HCEC 1CT (cell line): ENCODE measurements around the gene TMIGD2.
A peak's percentile ranks its signal among the peaks of the same experiment; 100 is the strongest.
"Not testable (repeated sequence)": the region's sequence is repeated elsewhere in the genome, so short reads cannot be mapped to it uniquely, and the experiment has no call there.

ENCODE experiments used
- DNase-seq: peaks from one replicate; pipeline ENCODE4 v3.0.0-alpha.2; 2017

The TMIGD2 gene

DNA sequence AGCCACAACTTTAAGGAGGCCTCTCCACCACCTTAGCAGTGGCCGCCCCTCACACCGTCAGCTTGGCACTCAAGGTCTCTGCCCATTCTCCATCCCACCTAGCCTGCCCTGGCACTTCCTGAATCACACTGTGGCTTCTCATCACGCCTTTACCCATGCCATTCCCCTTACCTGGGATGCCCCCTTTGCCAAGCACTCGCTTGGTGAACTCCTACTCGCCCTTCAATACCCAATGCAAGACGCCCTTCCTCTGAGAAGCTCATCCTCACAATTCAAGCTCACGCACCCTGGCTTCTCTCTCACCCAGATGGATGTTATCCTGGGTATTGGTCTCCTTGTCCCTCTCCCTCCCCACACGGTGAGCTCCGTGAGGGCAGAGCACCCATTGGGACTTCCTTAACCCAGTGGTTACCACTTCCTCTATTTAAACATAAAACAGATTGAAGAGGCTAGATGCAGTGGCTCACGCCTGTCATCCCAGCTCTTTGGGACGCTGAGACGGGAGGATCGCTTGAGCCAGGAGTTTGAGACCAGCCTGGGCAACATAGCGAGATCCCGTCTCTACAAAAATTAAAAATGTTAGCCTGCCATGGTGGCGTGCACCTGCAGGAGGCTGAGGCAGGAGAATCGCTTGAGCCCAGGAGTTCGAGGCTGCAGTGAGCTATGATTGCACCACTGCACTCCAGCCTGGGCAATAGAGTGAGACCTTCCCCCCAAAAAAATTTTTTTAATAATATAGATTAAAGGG, 35.8 kb downstream of the TMIGD2 start:
- DNase-seq = no peak

DNA sequence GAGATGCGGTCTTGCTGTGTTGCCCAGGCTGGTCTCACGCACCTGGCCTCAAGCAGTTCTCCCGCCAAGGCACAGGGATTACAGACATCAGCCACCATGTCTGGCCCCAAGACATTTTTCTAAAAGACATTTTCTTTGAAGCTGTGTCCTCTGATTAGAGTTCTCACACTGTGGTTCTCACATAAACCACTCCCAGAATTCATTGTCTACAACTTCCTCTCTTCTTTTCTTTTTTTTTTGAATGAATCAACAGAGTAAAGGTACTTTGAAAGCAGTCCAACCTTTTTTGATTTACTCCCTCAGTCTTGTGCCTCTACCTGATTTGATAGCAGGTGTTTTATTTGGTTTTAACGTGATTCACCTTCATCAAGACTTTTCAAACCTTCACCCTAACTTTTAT, 37.4 kb downstream of the TMIGD2 start:
- DNase-seq = no peak

DNA sequence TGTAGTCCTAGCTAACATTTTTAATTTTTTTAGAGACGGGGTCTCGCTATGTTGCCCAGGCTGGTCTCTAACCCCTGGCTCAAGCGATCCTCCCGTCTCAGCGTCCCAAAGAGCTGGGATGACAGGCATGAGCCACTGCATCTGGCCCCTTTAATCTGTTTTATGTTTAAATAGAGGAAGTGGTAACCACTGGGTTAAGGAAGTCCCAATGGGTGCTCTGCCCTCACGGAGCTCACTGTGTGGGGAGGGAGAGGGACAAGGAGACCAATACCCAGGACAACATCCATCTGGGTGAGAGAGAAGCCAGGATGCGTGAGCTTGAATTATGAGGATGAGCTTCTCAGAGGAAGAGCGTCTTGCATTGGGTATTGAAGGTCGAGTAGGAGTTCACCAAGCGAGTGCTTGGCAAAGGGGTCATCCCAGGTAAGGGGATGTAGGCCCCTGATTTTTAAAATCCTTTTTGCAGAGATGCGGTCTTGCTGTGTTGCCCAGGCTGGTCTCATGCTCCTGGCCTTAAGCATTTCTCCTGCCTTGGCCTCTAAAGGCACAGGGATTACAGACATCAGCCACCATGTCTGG, 41.5 kb downstream of the TMIGD2 start:
- DNase-seq = no peak

DNA sequence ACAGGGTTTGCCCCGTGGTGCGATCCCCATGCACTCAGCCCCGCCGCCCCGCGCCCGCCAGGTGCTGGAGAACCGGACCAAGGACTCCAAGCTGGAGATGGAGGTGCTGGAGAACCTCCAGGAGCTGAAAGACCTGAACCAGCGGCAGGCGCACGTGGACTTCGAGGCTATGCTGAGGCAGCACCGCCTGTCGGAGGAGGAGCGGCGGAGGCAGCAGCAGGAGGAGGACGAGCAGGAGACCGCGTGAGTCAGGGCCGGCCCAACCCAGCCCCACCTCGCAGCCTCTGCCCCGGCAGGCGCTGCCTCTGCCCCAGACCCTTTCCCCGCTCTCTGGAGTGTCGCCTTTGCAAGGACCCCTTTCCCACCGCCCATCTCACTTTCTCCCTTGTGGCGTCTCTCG, 44.0 kb downstream of the TMIGD2 start:
- no peak for DNase-seq

DNA sequence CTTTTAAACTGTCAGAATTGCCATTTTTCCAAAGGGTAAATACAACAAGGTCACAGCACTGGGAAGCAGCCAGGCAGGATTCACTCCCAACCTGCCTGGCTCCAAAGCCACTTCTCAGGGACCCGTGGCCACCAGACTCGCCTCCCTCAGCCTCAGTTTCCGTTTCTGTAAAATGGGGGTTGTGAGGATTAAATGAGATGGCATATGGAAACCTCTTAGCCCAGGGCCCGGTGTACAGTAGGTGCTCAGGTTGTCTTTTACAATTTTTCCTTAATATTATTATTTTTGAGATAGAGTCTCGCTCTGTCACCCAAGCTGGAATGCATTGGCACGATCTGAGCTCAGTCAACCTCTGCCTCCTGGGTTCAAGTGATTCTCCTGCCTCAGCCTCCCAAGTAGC, 45.2 kb downstream of the TMIGD2 start:
- DNase-seq = no peak

DNA sequence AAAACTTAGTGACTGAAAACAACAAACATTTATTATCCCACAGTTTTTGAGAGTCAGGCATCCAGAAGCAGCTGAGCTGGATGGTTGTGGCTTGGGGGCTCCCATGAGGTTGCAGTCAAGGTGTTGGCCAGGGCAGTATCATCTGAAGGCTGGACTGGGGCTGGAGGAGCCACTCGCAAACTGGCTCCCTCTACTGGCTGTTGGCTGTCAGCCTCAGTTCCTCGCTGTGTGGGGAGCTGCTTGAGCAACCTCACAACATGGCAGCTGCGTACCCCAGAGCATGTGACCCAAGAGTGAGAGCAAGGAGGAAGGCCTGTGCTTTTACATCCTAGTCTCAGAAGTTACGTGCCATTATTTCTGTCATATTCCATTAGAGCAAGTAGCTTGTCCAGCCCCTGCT, 45.6 kb downstream of the TMIGD2 start:
- no peak for DNase-seq

DNA sequence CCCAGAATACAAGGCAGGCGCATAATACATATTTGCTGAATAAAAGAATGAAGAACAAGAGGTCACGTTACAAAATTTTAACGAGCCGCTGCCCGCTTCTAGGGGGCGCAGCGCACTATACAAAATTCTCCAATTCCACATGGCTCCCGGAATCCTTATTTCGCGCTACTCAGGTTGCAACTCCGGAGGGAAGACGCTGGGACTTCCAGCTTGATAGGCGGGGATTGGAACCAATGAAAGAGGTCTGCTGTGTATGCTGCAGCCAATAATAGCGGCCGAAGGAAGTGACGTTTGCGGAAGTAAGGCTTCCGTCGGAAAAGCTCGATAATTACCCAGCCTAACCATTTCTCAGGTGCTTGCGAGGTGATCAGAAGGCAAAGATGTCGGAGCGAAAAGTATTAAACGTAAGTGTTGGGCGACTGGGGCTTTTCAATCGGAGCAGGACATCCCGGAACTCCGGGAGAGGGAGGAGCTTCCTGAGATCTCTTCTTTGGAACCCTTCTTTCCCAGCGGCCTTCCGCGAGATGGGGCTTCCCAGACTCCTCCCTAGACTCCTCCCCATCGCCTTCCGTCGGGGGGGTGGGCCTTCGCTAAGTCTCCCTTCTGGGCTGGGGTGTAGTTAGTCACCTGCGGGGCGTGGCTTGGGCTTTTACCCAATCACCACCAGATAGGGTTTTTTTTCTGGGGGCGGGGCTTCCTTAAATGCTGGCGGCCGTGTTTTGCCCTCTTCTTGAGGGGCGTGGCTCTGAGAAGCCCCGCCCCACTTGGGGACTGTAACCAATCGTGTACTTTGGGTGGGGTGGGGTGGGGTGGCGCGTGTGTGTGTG, 55.2 kb downstream of the TMIGD2 start, which contains the start of gene YJU2:
Gene YJU2 (plus strand): TSS at position 314 of the 827 bp plus-strand sequence. CDS start 67 bp downstream, at position 381.
- DNase-seq = peak; percentile 99

DNA sequence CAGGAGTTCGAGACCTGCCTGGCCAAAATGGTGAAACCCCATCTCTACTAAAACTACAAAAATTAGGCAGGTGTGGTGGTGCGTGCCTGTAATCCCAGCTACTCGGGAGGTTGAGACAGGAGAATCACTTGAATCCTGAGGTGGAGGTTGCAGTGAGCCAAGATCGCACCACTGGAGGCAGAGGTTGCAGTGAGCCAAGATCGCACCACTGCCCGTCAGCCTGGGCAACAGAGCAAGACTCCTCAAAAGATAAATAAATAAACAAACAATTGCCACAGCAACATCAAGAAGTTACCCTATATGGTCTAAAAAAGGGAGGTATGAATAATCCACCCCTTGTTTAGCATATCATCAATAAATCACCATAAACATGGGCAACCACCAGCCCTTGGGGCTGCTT, 56.3 kb downstream of the TMIGD2 start:
- not testable (repeated sequence) for DNase-seq
